ENCODE results near the gene HPD. TPM values are rescaled to one million over a fixed set of nuclear protein-coding genes. Genes with fewer than 3 reads are reported as not detected.
"Not testable (repeated sequence)": the region's sequence is repeated elsewhere in the genome, so short reads cannot be mapped to it uniquely, and the experiment has no call there.

Gene HPD
- total RNA-seq, 5 donors from 2014 or later (not counting 1 experiment from before 2014, with no cell fraction given), result 0.39 to 0.92 (median 0.58) TPM; not detected in 2

DNA sequence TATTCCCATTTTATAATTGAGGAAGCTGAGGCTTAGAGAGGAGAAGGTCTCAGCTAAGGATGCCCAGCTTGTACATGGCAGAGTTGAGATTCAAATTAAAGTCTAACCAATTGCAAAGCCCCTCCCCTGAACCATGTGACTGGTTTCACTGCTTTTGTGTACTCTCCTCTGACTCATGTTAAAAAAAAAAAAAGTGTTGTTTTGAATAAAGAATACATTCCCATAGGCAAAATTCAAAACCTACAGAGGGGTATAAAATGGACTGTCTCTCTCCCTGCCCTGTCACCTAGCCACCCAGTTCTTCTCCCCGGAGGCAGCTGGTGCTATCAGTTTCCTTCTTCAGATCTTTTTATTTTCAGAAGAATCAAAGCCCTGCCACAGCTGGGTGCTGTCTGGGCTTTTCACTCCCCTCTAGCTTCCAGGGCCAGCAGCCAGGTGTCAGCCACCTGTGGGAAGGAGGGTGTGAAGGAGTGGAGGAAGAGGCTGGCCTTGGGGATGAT, 35.4 kb upstream of the HPD start:
- H3K27ac ChIP-seq (ENCODE audit: low read length), result no peak overlapping the region
- Mint-ChIP-seq H3K9me3 (no peaks in the 10 kb centered on the region), H3K36me3 (peaks cover 15% of the 10 kb centered on the region), H3K4me3 (peak overlapping the region in 1 of 3 donors; percentile 19), H3K4me1 (peaks cover 40 to 46% (median 44%) of the 10 kb centered on the region in 3 donors), H3K27me3 (no peaks in the 10 kb centered on the region), H3K27ac (peak overlapping the region; percentile 77 to 87)
- H3K36me3 ChIP-seq (ENCODE audit: control insufficient read depth in 2 of 2, extremely low read depth in 1 of 2, insufficient read depth in 1 of 2, low read length in 1 of 2), result peaks cover 15 to 45% of the 10 kb centered on the region in 2 donors
- CTCF ChIA-PET, result interaction anchor here (0.6 to 1.4 kb wide), 3 partner anchors 15 to 100 kb away, joined by 3 to 5 read pairs (median 3); no protein-coding TSS in a partner anchor
- H3K27me3 ChIP-seq (replicated peaks in 1 of 2; ENCODE audit: control insufficient read depth in 2 of 2, extremely low read depth in 1 of 2, insufficient read depth in 2 of 2, low read length in 1 of 2), result no peaks in the 10 kb centered on the region
- peaks cover 9 to 32% of the 10 kb centered on the region in 2 experiments for H3K4me1 ChIP-seq (ENCODE audit: control insufficient read depth in 1 of 2, extremely low read depth in 1 of 2, insufficient read depth in 2 of 2, low read length in 2 of 2)
- H3K4me3 ChIP-seq (ENCODE audit: control insufficient read depth in 1 of 2, extremely low read depth in 1 of 2, low read length in 1 of 2), result no peak overlapping the region
- ATAC-seq (replicated peaks in 1 of 4), result peak; percentile 18 to 47 (median 42)
- POLR2A ChIA-PET, result no interaction called here
- no peak for DNase-seq
- WGBS (ENCODE audit: insufficient coverage), result no CpG with 5 or more reads among the region's 1 CpG
- H3K9me3 ChIP-seq, result no peaks in the 10 kb centered on the region

DNA sequence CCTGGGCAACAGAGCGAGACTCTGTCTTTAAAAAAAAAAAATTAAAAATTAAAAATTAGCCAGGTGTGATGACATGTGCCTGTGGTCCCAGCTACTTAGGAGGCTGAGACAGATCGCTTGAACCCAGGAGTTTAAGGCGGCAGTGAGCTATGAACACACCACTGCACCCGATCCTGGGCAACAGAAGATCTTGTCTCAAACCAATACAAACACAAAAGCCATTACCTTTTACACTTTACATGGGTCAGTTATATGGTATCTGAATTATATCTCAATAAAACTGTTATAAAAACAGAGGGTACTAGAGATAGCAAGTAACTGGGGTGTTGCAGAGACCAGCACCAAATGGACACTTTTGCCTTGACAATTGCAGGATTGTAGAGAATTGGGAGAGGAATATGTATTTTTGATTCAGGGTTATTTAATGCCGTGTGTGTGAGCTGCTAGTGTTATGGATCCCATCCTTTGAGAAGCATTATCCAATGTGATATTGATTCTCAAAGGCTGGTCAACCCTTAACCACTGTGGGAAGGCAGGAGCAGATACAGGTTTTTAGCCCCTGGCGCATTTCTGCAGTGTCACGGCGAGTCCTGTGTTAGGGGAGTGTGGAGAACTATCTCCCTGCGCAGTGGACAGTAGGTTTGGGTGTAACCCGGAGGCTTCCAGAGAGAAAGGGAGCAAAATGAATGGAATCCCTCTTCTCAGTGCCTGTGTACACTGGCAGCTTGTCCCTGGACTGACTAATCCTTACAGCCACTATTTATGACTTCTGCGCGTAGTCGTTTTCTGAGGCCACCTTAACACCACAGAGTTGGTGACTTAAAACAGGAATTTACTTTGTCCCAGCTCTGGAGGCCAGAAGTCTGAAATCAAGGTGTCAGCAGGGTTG, 34.3 kb upstream of the HPD start:
- peaks cover 9 to 37% of the 10 kb centered on the region in 2 experiments for H3K4me1 ChIP-seq (ENCODE audit: control insufficient read depth in 1 of 2, extremely low read depth in 1 of 2, insufficient read depth in 2 of 2, low read length in 2 of 2)
- DNase-seq (no peak), ATAC-seq (replicated peaks in 1 of 4) (no peak)
- ChIA-PET CTCF (interaction anchor here in 1 of 2 donors (1.4 kb wide), 1 partner anchor 97 kb away, joined by 3 read pairs; no protein-coding TSS in a partner anchor), POLR2A (interaction anchor here in 1 of 2 donors (0.5 kb wide), 1 partner anchor 89 kb away, joined by 3 read pairs; no protein-coding TSS in a partner anchor)
- no peak overlapping the region for H3K4me3 Mint-ChIP-seq
- no peaks in the 10 kb centered on the region for H3K9me3 ChIP-seq
- H3K27ac Mint-ChIP-seq, result no peak overlapping the region
- H3K27ac ChIP-seq (ENCODE audit: low read length), result no peak overlapping the region
- peaks cover 14 to 39% of the 10 kb centered on the region in 2 donors for H3K36me3 ChIP-seq (ENCODE audit: control insufficient read depth in 2 of 2, extremely low read depth in 1 of 2, insufficient read depth in 1 of 2, low read length in 1 of 2)
- H3K9me3 Mint-ChIP-seq, result no peaks in the 10 kb centered on the region
- no peaks in the 10 kb centered on the region for H3K27me3 ChIP-seq (replicated peaks in 1 of 2; ENCODE audit: control insufficient read depth in 2 of 2, extremely low read depth in 1 of 2, insufficient read depth in 2 of 2, low read length in 1 of 2)
- WGBS (ENCODE audit: insufficient coverage), result 96% methylated on average over 6 of the region's 13 CpGs
- H3K4me1 Mint-ChIP-seq, result peaks cover 51 to 54% (median 54%) of the 10 kb centered on the region in 3 donors
- H3K27me3 Mint-ChIP-seq, result peaks cover 0 to 2% of the 10 kb centered on the region in 2 donors
- H3K36me3 Mint-ChIP-seq, result peaks cover 15% of the 10 kb centered on the region
- no peak overlapping the region for H3K4me3 ChIP-seq (ENCODE audit: control insufficient read depth in 1 of 2, extremely low read depth in 1 of 2, low read length in 1 of 2)

DNA sequence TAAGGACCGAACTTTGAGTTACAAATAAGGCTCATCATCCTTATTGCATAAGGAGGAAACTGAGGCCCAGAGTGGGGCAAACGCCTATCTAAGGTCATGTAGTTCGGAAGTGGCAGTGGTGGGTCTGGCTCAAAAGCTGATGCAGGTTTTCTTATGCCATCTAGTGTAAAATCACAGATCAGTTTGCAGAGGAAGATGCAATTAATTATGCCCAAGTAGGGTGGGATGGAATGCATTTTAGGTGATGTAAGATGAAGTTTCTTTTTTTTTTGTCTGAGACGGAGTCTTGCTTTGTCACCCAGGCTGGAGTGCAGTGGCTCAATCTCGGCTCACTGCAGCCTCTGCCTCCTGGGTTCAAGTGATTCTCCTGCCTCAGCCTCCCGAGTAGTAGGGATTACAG, 31.0 kb upstream of the HPD start:
- H3K36me3 ChIP-seq (ENCODE audit: control insufficient read depth in 2 of 2, extremely low read depth in 1 of 2, insufficient read depth in 1 of 2, low read length in 1 of 2), result peaks cover 0 to 16% of the 10 kb centered on the region in 2 donors
- WGBS (ENCODE audit: insufficient coverage), result 58% methylated on average over 6 of the region's 6 CpGs
- H3K4me3 ChIP-seq (ENCODE audit: control insufficient read depth in 1 of 2, extremely low read depth in 1 of 2, low read length in 1 of 2), result peak overlapping the region; percentile 69 to 73
- H3K9me3 ChIP-seq; DNase-seq; H3K9me3 Mint-ChIP-seq; H3K27me3 Mint-ChIP-seq; ATAC-seq (replicated peaks in 1 of 4); H3K36me3 Mint-ChIP-seq; H3K27me3 ChIP-seq (replicated peaks in 1 of 2; ENCODE audit: control insufficient read depth in 2 of 2, extremely low read depth in 1 of 2, insufficient read depth in 2 of 2, low read length in 1 of 2): not testable (repeated sequence)
- ChIA-PET CTCF (interaction anchor here in 1 of 2 donors (0.5 to 1.8 kb wide), 3 partner anchors 29 to 509 kb away, joined by 4 to 10 read pairs (median 7); partner anchors contain the start of genes CFAP251 and RHOF), POLR2A (interaction anchor here in 1 of 2 donors (0.6 kb wide), 1 partner anchor 78 kb away, joined by 3 read pairs; no protein-coding TSS in a partner anchor)
- H3K27ac ChIP-seq (ENCODE audit: low read length), result peak overlapping the region; percentile 85
- H3K4me3 Mint-ChIP-seq, result peak overlapping the region; percentile 95 to 99 (median 99)
- peaks cover 9 to 37% of the 10 kb centered on the region in 2 experiments for H3K4me1 ChIP-seq (ENCODE audit: control insufficient read depth in 1 of 2, extremely low read depth in 1 of 2, insufficient read depth in 2 of 2, low read length in 2 of 2)
- H3K4me1 Mint-ChIP-seq, result peaks cover 47 to 55% (median 48%) of the 10 kb centered on the region in 3 donors
- peak overlapping the region; percentile 99 for H3K27ac Mint-ChIP-seq

DNA sequence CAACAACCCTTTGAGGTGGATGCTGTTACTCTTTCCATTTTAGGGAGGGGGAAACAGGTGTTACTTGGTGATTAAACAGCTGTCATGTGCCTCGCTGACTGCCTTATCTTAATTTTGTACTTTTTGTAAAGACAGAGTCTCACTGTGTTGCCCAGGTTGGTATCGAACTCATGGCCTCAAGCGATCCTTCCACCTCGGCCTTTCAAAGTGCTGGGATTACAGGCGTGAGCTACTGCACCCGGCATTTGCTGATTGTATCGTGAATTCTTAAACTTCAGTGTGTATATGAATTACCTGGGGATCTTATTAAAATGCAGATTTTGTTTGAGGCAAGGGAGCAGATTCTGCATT, 30.6 kb upstream of the HPD start:
- 3% methylated on average over 6 of the region's 7 CpGs for WGBS (ENCODE audit: insufficient coverage)

DNA sequence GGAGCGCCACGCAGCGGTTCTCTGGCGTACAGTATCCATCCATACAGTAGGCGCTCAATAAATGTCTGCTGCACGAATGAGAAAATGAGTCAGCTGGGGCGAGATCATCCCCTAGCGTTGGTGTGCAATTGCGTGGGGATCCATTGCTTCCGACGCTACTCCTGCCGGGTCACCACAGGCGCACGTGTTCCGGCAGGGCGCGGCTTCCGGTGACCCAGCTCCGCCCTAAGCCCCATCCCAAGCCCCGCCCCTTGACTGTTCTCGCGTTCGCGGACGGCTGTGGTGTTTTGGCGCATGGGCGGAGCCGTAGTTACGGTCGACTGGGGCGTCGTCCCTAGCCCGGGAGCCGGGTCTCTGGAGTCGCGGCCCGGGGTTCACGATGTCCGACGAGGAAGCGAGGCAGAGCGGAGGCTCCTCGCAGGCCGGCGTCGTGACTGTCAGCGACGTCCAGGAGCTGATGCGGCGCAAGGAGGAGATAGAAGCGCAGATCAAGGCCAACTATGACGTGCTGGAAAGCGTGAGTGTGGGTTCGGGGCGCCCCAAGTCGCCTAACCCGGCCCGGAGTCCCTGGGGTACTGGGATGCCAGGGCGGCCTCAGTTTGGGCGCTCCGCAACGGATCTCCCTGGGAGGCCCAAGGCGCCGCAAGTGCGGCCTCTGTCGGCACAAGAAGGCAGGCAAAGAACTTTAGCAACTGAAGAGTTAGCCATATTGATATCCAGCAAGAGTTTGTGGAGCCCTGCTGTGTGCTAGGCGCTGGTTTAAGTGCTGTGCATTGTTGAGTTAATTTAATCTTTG, 30.0 kb upstream of the HPD start, which contains the start of gene PSMD9:
PSMD9 (plus strand) TSS at position 313 of the 796 bp plus-strand sequence; CDS start at position 380, 67 bp downstream.
- Histone ChIP-seq H3K9me3 (no peaks in the 10 kb centered on the region), H3K4me3 (ENCODE audit: control insufficient read depth in 1 of 2, extremely low read depth in 1 of 2, low read length in 1 of 2) (peak within 1 kb of the TSS; percentile 69 to 73), H3K27ac (ENCODE audit: low read length) (peak within 1 kb of the TSS; percentile 85), H3K27me3 (replicated peaks in 1 of 2; ENCODE audit: control insufficient read depth in 2 of 2, extremely low read depth in 1 of 2, insufficient read depth in 2 of 2, low read length in 1 of 2) (no peaks in the 10 kb centered on the region), H3K36me3 (ENCODE audit: control insufficient read depth in 2 of 2, extremely low read depth in 1 of 2, insufficient read depth in 1 of 2, low read length in 1 of 2) (peaks cover 0 to 11% of the 10 kb centered on the region in 2 donors), H3K4me1 (ENCODE audit: control insufficient read depth in 1 of 2, extremely low read depth in 1 of 2, insufficient read depth in 2 of 2, low read length in 2 of 2) (peaks cover 9 to 32% of the 10 kb centered on the region in 2 experiments)
- Mint-ChIP-seq H3K27ac (peak within 1 kb of the TSS; percentile 99), H3K4me1 (peaks cover 37 to 45% (median 38%) of the 10 kb centered on the region in 3 donors), H3K9me3 (no peaks in the 10 kb centered on the region), H3K36me3 (no peaks in the 10 kb centered on the region), H3K27me3 (peaks cover 0 to 2% of the 10 kb centered on the region in 2 donors), H3K4me3 (peak within 1 kb of the TSS; percentile 95 to 99 (median 99))
- under 1% methylated on average over 59 of the region's 67 CpGs for WGBS (ENCODE audit: insufficient coverage)
- ATAC-seq (replicated peaks in 1 of 4) (peak; percentile 93 to 97 (median 96)), DNase-seq (peak; percentile 94 to 99 (median 97))
- ChIA-PET POLR2A (interaction anchor here in 1 of 2 donors (0.5 to 0.6 kb wide), 3 partner anchors 77 to 309 kb away, joined by 3 to 7 read pairs (median 4); no protein-coding TSS in a partner anchor), CTCF (interaction anchor here (0.5 to 1.8 kb wide), 9 partner anchors 19 to 1659 kb away, joined by 3 to 10 read pairs (median 4); partner anchors contain the start of genes CFAP251 (in 1 of the 2) and RHOF (in 1 of the 2))

More for the DNA sequence above, 30.6 kb upstream of the HPD start:
- Mint-ChIP-seq H3K4me1 (peaks cover 43 to 51% (median 44%) of the 10 kb centered on the region in 3 donors), H3K27me3 (peaks cover 0 to 2% of the 10 kb centered on the region in 2 donors), H3K4me3 (peak overlapping the region; percentile 95 to 99 (median 99)), H3K27ac (peak overlapping the region; percentile 99), H3K36me3 (no peaks in the 10 kb centered on the region), H3K9me3 (no peaks in the 10 kb centered on the region)
- ATAC-seq (replicated peaks in 1 of 4) (no peak), DNase-seq (no peak)
- peaks cover 0 to 12% of the 10 kb centered on the region in 2 donors for H3K36me3 ChIP-seq (ENCODE audit: control insufficient read depth in 2 of 2, extremely low read depth in 1 of 2, insufficient read depth in 1 of 2, low read length in 1 of 2)
- H3K27ac ChIP-seq (ENCODE audit: low read length), result peak overlapping the region; percentile 85
- no peaks in the 10 kb centered on the region for H3K9me3 ChIP-seq
- H3K27me3 ChIP-seq (replicated peaks in 1 of 2; ENCODE audit: control insufficient read depth in 2 of 2, extremely low read depth in 1 of 2, insufficient read depth in 2 of 2, low read length in 1 of 2), result no peaks in the 10 kb centered on the region
- ChIA-PET CTCF (interaction anchor here in 1 of 2 donors (0.5 to 1.8 kb wide), 5 partner anchors 29 to 510 kb away, joined by 4 to 10 read pairs (median 6); partner anchors contain the start of genes CFAP251 and RHOF), POLR2A (interaction anchor here in 1 of 2 donors (0.6 kb wide), 1 partner anchor 77 kb away, joined by 3 read pairs; no protein-coding TSS in a partner anchor)
- peak overlapping the region; percentile 69 to 73 for H3K4me3 ChIP-seq (ENCODE audit: control insufficient read depth in 1 of 2, extremely low read depth in 1 of 2, low read length in 1 of 2)
- H3K4me1 ChIP-seq (ENCODE audit: control insufficient read depth in 1 of 2, extremely low read depth in 1 of 2, insufficient read depth in 2 of 2, low read length in 2 of 2), result peaks cover 9 to 36% of the 10 kb centered on the region in 2 experiments

All from T-cell (primary cell).